ENCODE results near the gene KCNIP3.
"Not testable (repeated sequence)": the region's sequence is repeated elsewhere in the genome, so short reads cannot be mapped to it uniquely, and the experiment has no call there.

The KCNIP3 gene

GRCh38 chr2:95296880-95297487 lies at the start of gene KCNIP3:
TSS of gene KCNIP3 (plus strand) at chr2:95297347. CDS start at chr2:95297439, 92 bp downstream.
- in situ Hi-C loops (cut with HindIII; ENCODE audit: low pct_ligation_motif_present, low pct_unique_long_range_greater_than_20kb, low sequenced_read_pairs) = no loop called here
- DNase-seq = no peak

- DNase-seq = no peak
- in situ Hi-C loops (cut with HindIII; ENCODE audit: low pct_ligation_motif_present, low pct_unique_long_range_greater_than_20kb, low sequenced_read_pairs) = no loop called here
Measured at GRCh38 chr2:95258271-95258670, 38.9 kb upstream of the KCNIP3 start.

DNA sequence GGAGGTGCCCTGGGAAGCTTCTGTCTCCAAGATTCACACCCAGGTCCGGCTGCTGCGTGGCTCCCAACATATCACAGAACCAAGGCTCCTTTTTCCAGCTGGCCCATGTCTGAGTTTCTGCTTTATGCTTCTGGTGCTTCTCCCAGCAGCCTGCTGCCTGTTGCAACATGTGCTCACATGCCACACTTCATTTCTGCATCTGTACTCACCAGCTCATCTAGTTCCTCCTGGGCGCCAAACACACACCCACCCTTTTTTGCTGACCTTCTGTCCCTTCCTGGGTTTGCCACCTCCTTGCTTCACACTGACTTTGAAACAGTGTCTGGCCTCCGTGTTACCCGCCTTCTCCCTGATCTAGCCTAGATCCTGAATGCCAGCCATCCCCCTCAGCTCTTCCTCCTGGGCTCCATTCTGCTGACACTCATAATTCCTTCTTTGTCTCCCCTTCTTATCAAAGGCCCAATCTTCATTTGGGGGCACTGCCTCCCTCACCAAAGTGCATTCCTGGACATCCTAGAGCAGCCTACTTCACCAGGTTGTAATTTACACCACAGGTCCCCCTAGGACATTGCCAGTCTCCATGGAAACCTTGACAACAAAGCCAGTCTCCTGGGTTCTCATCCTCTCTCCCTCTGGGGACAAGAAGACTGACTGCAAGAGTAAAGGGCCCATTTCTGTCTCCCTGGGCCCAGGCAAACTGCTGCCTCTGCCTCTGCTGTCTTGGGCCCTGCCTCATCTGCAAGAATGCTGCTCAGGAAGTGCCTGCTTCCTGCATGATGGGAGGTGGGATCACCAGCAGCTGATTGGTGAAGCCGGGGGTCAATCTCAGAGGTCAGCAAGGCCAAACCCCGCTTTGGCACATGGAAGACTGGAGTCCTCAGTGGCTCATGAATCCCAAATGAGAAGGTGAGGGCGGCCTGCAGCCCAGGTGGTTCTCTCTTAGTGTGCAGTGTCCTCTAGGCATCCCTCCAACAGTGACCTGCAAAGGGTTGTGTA lies 36.8 kb upstream of the KCNIP3 start:
- in situ Hi-C loops (cut with HindIII; ENCODE audit: low pct_ligation_motif_present, low pct_unique_long_range_greater_than_20kb, low sequenced_read_pairs) = no loop called here
- DNase-seq = no peak

DNA sequence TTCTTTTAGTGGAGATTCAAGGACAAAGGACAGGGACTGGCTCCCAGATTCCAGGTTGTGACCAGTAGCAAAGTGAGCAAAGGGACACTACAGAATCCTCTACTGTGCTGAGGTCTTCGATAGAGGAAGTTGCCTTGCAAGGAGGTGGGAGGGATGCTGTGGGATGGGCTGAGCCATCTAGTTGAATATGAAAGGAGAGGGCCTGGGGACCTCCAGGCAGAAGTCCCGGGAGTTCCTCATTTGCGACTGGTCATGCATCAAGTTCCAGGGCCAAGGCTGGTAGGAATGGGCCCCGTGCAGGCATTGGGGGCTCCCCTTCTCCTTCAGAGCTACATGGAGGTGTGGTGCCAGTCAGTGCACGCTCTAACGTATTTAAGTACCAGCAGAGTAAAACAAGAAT lies 35.5 kb upstream of the KCNIP3 start:
- DNase-seq = no peak
- in situ Hi-C loops (cut with HindIII; ENCODE audit: low pct_ligation_motif_present, low pct_unique_long_range_greater_than_20kb, low sequenced_read_pairs) = no loop called here

DNA sequence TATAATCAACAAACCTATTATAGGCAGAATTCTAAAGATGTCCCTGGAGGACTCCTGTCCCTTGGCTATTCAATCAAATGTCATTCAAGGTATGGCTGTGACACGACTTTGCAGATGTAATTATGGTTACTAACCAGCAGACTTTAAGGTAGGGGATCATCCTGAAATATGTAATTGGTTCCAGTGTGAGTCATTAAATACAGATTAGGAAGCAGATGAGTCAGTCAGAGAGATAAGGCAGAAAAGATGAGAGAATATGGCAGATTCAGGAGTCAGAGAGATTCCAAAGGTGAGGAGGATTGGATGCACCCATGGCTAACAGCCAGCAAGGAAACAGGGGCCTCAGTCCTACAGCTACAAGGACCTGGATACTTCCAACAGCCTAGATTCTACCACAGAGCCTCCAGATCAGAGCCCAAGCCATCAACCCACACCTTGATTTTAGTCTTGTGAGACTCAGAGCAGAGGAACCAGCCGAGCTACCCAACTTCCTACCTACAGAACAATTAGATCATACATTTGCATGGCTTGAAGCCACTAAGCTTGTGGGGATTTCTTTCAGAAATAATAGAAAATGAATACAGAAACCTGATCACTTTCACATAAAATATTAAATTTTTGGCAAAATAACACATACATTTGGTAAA lies 34.1 kb upstream of the KCNIP3 start:
- DNase-seq = no peak
- in situ Hi-C loops (cut with HindIII; ENCODE audit: low pct_ligation_motif_present, low pct_unique_long_range_greater_than_20kb, low sequenced_read_pairs) = no loop called here

DNA sequence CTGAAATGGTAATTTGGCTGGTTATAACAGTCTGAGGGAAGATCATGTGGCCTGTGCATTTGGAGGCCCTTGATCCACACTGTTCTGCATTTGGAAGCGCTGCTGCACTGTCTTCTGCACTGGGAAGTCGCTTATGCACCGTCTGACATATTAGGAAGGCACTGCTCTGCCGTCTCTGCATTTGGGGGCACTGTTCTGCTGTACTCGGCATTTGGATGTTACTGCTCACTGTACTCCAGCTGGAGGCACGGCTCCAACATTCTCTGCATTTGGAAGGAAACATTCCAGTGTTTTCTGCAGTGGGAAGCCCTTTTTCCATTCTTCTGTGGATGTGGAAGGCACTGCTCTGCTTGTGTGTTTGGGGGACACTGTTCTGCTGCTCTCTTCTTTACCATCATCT lies 32.5 kb upstream of the KCNIP3 start:
- DNase-seq = no peak

GRCh38 chr2:95265182-95265581 lies 32.0 kb upstream of the KCNIP3 start:
- in situ Hi-C loops (cut with HindIII; ENCODE audit: low pct_ligation_motif_present, low pct_unique_long_range_greater_than_20kb, low sequenced_read_pairs) = no loop called here

More for the DNA sequence above, 32.5 kb upstream of the KCNIP3 start:
- in situ Hi-C loops (cut with HindIII; ENCODE audit: low pct_ligation_motif_present, low pct_unique_long_range_greater_than_20kb, low sequenced_read_pairs) = no loop called here

DNA sequence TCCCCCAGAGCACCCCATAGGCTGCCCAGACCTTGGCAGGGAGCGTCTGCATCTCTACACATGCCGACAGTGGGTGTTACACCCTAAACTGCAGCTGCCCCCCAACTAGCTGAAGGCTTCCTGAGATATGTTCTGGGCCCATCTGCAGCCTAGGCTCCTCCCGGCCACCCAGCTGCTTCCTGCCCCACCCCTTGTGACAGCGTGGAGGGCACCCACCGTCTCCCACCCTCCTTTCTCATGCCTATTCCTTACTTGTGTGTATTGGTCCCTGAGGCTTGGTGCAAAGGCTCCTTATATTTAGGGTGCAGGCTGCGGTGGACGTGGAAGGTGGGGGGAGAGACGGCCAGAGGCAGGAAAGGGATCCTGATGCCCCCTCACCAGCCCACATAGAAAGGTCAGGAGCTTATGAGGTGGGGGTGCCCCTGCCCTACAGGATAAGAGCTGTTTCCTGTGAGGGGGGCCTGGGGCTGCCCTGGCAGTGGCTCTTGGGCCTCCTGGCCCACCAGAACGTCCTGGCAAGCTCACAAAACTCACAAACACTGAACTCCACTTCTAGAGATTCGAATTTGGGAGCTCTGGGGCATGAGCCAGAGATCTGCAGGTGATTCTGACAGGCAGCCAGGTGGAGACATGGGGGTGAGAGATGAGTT lies 30.2 kb upstream of the KCNIP3 start:
- in situ Hi-C loops (cut with HindIII; ENCODE audit: low pct_ligation_motif_present, low pct_unique_long_range_greater_than_20kb, low sequenced_read_pairs) = no loop called here
- DNase-seq = no peak

More at GRCh38 chr2:95265182-95265581, 32.0 kb upstream of the KCNIP3 start:
- DNase-seq = no peak

- peak; percentile 77 for DNase-seq
- in situ Hi-C loops (cut with HindIII; ENCODE audit: low pct_ligation_motif_present, low pct_unique_long_range_greater_than_20kb, low sequenced_read_pairs) = no loop called here
Measured at GRCh38 chr2:95267458-95268210, 29.5 kb upstream of the KCNIP3 start.

- DNase-seq = no peak
- in situ Hi-C loops (cut with HindIII; ENCODE audit: low pct_ligation_motif_present, low pct_unique_long_range_greater_than_20kb, low sequenced_read_pairs) = no loop called here
Measured at GRCh38 chr2:95268211-95269035, 28.7 kb upstream of the KCNIP3 start.

- in situ Hi-C loops (cut with HindIII; ENCODE audit: low pct_ligation_motif_present, low pct_unique_long_range_greater_than_20kb, low sequenced_read_pairs) = no loop called here
- DNase-seq = no peak
Measured at GRCh38 chr2:95269036-95269680, 28.0 kb upstream of the KCNIP3 start.

DNA sequence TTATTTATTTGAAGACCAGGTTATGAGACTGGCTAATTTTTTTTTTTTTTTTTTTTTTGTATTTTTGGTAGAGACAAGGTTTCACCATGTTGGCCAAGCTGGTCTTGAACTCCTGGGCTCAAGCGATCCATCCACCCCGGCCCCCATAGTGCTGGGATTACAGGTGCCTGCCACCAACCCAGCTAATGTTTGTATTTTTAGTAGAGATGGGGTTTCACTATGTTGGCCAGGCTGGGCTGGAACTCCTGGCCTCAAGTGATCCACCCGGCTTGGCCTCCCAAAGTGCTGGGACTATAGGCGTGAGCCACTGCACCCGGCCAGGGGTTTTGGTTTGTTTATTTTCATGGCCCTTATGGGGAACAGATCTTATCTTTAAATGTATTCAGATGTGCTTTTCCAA lies 27.4 kb upstream of the KCNIP3 start:
- DNase-seq; in situ Hi-C loops (cut with HindIII; ENCODE audit: low pct_ligation_motif_present, low pct_unique_long_range_greater_than_20kb, low sequenced_read_pairs): not testable (repeated sequence)

GRCh38 chr2:95270541-95271081 lies 26.5 kb upstream of the KCNIP3 start:
- DNase-seq = no peak
- in situ Hi-C loops (cut with HindIII; ENCODE audit: low pct_ligation_motif_present, low pct_unique_long_range_greater_than_20kb, low sequenced_read_pairs) = no loop called here

DNA sequence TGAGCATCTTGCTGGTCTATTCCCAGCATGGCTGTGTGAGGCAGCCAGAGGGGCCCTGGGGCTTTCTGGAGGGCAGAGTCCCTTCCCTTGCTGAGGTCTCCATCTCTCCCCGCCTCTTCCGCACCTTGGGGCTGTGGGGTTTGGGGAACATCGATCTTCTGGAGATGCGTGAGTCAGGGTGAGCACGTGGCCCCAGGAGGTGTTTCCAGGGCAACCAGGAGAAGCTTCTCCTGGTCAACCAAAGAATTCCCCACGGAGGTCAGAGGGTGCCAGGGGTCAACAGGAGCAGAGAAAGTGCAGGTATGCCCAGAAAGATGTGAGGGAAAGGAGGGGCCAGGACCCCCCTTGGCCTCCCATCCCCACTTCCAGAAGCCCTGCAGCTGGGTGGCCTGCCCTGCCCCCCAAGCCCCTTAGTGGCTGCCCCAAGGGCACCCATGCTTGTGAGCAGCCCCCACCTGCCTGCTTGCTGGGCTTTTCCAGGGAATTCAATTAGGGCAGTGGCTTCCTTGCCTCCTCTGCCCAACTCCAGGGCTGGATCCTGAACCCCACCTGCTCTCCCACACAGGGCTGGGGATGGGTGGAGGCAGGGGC lies 25.7 kb upstream of the KCNIP3 start:
- in situ Hi-C loops (cut with HindIII; ENCODE audit: low pct_ligation_motif_present, low pct_unique_long_range_greater_than_20kb, low sequenced_read_pairs) = no loop called here

DNA sequence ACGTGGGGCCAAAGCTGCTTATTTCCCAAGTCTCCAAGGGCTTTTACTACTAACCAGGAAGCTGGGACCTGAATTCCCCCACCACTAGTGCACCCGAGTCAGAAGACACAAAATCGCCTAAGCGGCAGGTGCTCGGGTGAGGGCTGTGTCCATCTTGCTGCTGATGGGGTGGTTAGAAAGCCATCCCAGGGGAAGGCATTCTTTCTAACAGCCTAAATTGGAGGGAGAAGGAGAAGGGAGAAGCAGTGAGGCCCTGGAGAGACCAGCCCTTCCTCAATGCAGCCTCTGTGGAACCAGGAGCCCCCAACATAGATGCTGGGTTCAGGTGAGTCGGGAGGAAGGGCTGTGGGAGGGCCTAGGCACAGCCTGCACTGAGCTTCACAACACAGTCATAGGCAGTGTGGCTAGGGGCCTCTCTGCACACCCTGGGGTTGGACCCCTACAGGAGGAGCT lies 24.8 kb upstream of the KCNIP3 start:
- in situ Hi-C loops (cut with HindIII; ENCODE audit: low pct_ligation_motif_present, low pct_unique_long_range_greater_than_20kb, low sequenced_read_pairs) = no loop called here
- no peak for DNase-seq

More for the DNA sequence above, 25.7 kb upstream of the KCNIP3 start:
- DNase-seq = no peak

DNA sequence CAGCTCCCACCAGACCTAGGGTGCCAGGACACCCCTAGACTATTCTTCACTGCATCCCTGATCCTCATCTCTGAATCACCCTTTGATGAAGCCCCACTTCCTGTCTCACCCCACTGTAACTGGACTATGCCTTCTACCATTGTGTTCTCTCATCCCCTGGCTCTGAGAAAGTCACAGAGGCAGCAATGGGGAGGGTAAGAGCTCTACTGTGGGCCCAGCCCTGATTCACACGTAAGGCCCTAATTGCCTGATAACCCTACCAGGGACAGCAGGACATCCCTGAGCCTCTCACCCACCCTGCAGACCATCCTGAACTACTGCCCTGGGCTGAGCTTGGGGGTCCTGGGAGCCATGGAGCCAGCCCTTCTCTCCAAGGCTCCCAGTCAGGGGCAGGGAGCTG lies 24.4 kb upstream of the KCNIP3 start:
- no peak for DNase-seq
- in situ Hi-C loops (cut with HindIII; ENCODE audit: low pct_ligation_motif_present, low pct_unique_long_range_greater_than_20kb, low sequenced_read_pairs) = no loop called here
